Endometrium (tissue), 2 donors: ENCODE results near the gene TNS3.

Experiments used
- FAIRE-seq: peaks from 2 replicates; lab custom pipeline; 2012; peaks lifted over from hg19 to GRCh38; lab: Jason Lieb, UNC
- donor health status: control.
- donor health status: control.

The TNS3 gene

DNA sequence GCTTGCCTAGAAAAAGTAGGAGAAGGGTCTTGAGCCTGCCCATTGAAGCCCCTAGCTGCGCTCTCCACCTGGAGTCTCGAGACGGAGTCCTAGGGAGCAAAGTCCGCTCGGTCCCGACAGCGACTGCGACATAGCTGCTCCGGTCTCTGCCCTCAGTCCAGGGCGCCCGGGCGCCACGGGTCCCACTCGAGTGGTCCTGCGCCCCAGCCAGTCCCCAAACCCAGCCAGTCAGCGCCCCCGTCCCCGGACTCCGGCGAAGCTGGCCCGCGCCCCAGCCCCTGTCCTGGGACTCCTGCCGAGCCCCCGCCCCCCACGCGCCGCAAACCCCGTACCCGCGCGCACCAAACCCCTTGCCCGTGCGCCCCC is 490 bp downstream of the TNS3 start:
- FAIRE-seq: no peak

DNA sequence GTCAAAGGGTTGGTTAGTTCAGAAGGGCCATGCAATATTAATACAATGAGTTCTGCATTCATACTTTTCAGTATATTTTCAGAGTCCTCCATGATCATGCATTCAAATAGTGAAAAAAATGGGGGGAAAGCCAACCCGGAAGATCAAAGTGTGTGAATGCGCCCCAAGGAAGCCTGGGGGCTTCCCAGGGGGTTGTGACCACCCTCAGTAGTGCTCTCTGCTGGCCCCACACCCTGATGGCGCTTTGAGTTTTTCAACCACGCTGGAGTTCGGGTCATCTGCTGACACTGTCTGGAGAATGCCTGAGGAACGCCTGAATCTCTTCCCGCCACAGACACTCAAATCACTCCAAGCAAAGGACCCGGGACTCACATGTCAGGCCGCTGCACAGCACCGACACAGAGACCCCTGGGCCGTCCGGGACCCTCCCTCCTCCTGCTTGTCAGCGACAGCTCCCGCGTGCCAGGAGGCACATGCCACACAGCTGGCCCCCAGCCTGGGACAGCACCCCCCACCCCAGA is 1.0 kb downstream of the TNS3 start:
- FAIRE-seq: no peak

DNA sequence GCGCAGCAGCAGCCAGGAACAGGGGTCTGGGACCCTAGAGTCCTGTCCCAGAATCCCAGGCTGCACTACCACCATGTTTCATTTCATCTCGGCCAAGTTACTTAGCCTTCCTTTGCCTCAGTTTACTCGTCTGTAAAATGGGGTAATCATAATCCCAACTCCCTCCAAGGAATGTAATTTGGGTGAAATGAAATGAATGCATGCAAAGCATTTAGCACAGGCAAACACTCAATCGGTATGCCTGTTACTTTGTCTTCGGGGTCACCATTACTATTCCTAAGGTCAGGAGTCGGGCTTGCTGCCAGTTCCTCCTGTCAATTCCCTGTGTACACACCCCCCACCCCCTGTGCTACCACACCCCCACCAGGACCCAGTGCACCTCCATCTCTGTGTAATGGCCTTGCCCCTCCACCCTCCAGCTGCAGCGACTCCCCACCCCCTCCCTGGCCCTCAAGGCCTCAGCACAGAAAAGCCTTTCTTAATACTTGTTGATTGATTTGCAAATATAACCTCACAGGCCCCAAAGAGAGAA is 1.7 kb downstream of the TNS3 start:
- no peak for FAIRE-seq

DNA sequence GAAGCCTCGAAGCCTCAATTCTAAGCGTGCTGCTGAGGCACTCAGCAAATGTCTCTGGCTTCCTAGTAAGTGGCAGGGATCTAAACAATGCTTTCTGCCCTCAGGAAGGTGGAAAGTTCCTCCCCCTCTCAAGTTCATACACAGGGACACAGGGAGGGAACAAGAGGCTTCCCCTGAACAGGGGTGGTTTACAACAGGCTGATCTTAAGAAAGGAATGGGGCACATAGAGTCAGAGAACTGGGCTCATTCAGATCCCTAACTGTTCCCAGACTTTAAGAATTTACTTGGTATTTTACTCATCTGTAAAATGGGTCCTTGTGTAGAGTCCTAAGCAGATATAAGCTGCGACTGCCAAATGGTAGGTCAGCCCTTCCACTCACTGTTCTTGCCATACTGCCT is 2.5 kb downstream of the TNS3 start:
- FAIRE-seq: no peak

DNA sequence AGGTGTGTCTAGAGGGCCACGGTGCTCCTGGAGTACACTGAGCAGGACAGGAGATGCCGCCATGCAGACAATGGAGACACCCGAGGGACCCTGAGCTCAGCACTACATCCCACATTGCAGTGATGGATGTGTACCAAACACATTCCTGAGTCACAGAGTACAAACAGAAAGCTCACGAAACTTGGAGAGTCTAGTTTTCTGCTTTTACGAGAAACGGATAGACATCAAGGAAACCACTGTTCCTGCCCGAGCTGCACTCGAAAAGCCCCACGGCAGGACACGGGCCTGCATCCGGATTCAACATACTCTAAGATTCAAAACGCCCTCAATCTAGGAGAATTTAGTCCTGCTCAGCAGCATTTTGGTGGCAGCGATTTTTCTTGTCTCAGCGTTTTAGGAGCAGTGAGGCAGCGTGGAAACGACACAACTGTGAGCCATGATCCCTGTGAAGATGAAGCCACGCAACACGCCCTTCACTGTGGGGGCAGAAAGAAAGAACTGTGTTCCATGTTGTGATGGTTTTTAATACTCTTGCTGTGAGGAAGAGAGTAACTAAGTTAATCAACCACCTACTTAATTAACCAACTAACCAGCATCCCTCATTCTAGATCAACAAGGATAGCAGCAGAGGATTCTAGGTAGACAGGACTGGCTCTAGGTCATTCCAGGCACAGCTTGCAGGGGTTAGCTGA is 3.2 kb downstream of the TNS3 start:
- no peak for FAIRE-seq

DNA sequence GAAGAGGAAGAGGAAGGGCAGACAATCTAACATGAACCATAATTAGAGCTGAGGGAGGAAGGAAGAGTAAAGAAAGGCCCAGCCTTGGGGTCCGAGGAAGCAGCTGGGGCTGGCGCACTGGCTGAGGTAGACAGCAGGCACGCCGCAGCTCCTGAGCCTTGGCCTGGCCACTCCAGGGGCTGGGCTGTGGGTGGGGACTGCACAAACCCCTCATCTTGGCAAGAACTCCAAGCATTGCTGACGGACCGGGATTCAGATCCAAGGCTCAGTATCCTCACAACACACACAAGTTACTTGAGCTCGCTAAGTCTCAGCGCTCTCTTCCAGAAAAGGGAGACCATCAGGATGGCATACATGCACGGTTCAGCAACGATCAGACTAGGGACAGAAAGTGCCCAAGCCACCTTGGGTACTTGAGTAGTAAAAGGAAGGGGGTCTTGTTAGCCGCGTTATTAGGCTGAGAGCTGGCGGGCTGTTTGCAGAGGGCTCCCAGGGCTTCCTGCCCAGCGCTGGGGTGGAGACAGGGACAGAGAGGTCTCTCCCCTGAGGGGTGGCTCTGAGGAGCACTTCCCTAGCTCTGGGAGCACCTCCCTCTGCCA is 4.5 kb downstream of the TNS3 start:
- FAIRE-seq: no peak

DNA sequence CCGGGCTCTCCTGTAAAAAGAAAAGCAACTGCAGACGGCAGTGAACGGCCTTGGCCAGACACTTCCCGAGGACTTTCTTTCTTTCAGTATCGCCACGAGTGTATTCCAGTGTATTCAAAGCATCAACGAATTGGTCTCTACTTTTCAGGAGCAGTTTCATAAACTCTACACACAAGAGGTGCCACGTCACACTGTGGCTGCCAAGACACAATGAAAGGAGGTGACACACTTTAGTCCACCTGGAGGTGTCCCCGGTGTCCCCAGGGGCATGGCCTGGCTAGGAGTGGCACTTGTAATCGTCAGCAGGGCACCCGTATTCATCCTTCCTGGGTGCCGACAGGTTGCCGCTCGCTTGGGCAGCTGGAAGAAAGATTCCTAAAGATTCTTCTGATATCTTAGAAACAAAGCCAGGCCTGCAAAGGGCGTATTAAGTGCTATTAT is 5.0 kb downstream of the TNS3 start:
- FAIRE-seq: no peak

DNA sequence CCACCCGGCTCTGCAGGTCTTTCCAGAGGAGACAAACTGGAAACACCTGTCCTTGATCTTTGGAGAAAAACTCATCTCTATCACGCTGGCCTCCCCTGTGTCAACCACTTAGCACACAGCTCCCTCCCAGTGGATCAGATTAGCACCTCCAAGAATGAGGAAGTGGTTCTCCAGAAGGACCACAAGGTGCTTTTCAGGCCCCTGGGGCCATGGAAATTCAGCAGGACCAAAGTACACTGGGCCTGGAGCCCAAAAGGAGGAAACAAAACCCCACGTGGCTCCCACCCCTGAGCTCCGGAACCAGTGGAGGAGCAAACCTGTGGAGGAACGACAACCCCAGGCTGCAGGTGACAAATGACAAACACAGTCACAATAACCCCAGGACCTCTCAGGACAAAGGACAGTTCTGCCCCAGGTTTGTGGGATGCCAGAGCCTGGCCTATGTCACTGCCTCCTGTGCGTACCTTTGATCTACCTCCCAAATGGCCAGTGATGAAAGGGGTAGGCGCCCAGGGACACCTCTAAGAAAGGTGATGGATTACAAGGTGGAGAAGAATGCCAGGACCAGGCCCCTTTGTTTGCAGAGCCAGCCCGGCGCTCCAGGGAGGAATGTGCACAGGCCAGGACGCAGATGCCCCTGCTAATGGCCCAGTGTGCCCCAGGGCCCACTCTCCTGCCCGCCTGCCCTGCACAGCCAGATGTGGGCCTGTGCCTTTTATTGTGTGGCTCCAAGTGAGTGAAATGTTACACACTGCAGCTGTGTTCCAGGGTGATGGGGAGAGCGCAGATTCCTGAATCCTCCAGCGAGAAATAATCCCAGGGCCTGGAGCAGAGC is 5.7 kb downstream of the TNS3 start:
- FAIRE-seq: peak; percentile 62

DNA sequence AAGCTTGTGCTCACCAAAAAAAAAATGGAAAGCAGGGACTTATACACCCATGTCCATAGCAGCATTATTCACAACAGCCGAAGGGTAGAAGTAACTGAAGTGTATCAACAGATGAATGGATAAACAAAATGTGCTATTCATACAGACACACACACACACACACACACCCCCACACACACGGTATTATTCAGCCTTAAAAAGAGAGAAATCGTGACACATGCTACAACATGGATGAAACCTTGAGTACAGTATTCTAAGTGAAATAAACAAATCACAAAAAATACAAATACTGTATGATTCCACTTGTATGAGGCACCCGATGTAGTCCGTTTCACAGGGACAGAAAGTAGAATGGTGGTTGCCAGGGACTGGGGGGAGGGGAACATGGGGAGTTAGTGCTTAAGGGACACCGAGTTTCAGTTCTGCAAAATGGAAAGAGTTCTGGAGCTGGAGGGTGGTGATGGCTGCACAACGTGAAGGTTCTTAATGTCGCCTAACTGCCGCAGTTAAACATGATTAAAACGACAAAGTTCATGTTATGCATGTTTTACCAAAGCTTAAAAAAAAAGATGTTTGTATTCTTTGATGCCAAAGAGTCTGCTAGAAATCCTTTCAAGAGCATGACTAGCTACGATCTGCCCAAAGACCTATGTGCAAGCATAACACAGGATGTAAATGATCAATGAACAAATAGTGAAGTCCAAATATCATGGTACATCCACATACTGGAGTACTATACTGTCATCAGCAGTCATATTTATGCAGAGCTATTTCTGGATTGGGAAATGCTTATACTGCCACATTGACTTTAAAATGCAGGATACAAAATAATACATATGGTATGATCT is 7.2 kb downstream of the TNS3 start:
- no peak for FAIRE-seq

DNA sequence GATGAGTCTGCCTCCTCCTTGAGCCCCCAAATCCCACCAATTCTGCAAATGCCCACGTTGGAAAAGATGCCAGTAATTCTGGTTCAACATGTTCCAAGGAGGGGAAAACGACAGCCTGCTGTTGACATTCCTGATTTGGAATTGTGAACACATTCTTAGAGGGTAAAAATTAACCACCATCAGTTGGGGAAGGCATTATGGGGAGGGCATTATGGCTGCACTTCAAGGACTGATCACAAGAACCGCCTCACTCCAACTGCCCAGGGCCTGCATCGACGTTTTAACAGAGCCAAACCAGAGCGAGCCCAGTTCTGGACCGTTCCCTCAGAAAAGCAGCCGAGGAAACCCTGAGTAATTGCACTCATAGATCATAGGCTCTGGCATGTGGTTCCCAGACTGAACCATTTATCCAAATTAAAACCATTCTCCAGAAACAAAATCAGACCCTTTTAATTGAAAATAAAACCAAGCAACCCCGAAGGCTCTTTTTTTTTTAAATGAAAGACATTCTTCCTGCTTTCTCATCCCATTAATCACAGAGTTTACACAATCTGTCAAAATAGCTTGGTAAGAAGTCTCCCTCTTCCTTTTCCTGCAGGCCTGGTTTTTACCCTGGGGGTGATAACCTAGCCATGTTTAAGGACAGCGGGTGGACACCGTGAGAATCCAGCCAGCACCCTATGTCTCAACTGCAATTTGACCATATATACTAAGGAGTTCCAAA is 8.0 kb downstream of the TNS3 start:
- FAIRE-seq: peak; percentile 93

DNA sequence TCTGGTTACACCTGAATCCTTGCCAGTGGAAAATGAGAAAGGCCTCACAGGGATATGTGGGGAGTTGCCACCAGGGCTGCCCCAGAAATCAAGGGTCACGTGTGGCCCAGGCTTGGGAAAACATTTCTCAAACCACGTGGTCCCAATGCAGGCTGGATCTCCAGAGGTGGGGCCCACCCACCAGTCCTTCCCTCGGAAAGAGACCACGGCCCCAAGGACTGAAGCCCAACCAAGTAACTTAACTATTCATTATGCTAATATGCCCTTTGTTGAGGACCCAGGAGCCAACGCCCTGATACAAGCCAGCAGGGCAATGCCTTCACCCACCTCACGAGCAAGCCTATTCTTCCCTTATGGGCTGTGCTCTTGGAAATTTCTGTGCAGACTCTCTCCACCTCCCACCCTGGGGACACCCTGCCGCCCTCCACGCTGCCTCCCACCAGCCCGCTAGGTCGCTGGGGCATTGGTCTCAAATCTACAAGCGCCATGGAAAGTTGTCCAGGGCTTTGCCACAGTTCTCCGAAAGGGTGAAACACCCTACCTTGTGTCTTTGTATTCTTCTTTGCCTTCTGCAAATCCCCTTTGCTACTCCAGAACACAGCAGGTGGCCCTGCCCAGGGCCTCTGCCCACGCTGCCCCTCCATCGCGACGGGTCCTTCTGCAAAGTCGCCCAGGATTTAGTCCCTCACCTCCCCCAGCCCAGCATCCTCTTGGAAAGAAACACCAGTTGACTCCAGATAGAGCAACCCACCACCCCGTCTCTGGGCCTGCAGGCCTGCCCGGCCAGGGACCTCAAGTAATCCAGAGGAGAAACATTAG is 8.8 kb downstream of the TNS3 start:
- no peak for FAIRE-seq

DNA sequence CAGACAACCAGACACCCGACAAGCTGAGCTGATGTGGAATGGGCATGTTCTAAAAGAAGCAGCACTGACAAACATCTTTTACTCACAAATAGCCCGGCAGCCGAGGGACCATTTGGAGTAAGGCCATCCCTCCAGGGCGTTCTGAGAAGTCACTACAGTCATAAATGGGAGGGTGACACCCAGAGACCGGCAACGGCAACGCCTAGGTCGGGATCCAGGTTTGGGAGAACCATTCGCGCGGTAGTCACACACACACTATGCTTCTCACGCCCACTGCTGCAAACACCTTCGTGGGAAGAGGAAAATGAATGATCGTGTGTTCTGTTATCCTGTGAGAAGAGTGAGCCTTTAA is 9.8 kb downstream of the TNS3 start:
- FAIRE-seq: no peak

DNA sequence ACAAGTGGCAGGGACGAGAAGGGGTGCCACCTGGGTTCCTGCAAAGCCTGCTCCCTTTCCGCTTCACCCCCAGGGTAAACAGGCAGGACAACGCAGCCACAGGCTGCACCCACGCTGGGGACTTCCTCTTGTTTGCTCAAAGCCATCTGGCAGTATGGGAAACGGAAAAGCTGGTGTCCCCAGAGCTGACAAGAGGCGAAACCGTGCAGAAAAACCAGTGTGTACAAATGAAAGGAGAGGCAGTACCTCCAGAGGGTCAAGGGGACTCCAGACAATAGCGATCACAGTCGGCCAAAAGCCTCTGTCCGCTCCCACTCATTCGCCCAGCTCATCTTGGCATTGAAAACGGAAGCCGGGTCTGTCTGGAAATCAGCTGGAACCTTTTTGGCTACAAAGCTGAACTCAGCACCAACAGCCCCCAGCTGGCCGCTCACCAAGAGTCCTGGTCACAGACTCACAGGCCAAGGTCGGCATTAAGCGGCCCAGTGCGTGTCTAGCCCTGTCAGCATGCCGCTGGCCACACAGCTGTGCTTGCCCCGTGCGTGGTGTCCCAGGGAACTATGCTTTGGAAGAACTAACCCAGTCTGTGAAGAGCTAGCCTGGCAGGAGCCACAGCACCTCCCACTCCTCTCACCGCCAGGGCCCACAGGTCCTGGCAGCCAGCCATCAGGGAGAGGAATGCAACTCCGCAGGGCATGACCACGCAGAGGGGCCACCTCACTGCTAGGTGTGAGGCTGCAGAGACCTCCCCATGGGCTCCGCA is 10.4 kb downstream of the TNS3 start:
- FAIRE-seq: no peak

DNA sequence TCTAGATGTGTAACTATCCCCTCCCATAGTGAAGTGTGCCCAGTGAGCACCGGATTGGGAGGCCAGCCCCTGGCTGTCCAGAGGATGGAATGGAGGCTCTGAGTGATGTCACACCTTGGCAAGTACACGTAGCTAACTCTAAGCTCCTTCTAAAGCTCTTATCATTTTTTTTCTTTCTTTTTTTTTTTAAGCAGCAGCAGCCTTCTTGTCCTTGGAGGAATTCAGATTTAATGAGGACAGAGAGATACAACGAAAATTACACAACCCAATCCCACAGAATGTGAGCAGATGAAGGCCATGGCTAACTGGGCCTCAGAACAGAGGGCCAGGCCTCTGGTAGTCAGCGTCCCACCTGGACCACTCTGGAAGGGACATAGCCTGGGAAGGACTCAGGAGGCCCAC is 11.3 kb downstream of the TNS3 start:
- no peak for FAIRE-seq

DNA sequence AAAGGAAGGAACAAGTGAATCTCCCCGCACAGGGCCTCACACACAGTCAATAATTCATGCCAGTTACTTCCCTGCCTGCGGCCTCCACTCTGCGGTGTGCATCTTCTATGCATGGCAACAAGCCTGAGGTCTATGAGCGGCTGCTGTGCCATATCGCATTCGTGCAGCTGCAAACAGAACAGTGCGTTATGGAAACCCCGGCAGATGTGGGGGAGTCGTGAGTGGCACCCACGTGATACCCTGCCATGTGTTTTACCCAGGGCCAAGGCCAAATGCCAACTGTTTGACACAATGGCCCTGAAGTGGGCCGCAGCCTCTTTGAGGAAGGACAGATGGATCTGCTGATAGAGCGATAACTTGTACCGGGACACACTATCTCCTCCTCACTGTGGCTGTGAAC is 13.4 kb downstream of the TNS3 start:
- FAIRE-seq: no peak

DNA sequence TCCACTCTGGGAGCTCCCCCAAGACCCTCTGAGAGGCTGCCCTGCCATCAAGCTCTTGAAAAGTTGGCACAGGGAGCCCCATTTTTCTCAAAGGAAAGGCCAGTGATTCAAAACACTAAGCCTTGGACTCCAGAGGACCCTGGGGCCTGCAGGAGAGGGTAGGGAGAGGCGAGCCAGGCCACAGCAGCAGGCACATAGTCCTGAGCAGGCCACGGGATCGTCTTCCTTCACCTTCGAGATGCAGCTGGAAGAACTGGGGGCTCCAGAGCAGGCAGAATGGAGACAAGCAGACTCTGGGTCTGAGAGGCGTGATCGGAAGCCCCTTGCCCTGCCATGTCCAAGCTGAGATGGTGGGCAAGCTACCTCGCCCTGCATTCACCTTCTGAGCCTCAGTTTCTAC is 13.9 kb downstream of the TNS3 start:
- no peak for FAIRE-seq

DNA sequence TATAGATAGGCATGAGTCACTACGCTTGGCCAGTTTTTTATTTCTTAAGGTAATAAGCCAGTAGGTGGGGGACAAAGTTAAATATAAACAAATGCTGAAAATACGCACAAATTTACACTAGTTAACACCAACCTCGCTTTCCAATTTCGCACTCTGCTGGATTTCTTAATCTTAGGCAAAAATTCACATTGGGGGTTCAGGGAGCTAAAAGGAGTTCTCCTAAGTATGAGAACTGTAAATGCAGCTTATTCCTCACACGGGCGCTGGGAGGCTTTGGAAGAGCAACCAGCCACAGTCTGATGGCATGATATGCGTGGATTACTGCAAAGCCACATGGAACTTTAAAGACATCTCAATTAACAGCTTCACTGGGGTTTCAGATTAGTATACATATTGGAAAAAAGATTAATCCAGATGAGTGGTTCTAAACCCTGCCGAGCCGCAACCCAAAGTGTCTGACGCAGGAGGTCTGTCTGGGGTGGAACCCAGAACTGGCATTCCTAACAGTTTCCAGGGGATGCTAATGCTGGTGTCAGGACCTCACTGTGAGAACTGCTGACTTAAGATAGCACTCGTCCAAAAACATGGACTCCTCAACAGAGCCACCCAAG is 16.2 kb downstream of the TNS3 start:
- FAIRE-seq: no peak

DNA sequence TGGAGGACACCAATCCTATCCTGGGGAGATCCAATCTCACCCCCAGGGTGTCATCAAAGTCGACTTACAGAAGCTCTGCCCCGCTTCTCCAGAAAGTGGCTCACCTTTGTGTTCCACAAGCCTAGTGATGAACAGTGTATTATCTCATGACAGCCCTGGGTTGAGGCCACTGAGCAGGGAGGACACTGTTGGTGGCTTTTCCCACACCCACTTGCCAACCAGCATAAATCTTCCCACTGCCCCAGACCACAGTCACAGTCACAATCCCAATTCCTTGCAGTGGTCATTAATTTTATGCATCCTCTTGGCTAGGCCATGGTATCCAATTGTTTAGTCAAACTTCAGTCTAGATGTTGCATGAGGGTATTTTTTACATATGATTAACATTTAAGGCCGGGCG is 18.4 kb downstream of the TNS3 start:
- FAIRE-seq: no peak

DNA sequence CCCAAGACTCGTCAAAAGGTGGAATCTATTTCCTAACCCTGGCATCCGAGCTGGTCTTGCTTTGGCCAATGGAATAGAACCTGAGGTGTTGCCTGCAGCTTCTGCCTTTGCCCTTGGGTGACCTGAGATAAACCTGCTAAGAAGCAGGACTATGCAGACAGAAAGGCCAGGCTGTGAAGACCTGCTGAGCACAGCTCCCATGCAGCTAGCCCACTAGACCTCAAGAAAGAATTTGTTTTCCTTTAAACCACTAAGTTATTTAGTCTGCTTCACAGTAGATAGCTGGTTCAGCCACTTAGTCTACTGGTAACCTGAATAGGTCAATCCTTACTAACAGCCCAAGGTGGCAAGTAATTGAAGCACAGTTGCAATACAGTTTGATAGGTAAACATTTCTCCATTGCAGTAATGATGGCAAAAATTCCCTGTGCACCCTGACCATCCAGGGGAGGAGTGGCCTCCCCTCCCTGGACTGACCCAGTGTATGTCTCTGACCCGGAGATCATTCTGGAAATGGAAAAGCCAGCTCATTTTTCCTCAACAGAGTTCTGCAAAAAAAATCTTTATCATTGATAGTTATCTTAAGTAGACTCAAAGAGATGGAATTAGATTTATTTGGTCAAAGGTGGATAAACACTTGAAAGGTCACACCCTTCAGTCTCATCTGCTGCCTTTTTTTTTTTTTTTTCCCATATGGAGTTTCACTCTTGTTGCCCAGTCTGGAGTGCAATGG is 20.0 kb downstream of the TNS3 start:
- FAIRE-seq: no peak
